ENCODE data around the gene TAC3.
A peak's percentile ranks its signal among the peaks of the same experiment; 100 is the strongest.
"Not testable (repeated sequence)": the region's sequence is repeated elsewhere in the genome, so short reads cannot be mapped to it uniquely, and the experiment has no call there.

The TAC3 gene

DNA sequence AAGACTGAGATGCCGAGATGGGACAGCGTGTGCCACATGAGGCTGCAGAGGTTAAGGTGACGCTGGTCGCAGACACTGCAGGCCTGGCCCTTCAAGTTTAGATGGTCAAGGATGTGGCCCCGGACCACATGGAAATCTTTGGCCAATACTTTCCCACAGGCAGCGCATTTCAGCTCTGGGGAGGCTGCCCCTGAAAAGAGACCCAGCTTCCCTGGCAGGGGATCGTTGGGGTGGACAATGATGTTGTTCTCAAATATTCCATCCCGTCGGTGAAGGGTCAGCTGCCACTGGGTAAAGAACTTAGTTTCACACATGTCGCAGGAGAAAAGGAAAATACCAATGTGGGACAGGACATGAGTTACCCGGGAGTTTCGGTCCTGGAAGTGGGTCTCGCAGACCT is 12.9 kb downstream of the TAC3 start:
- DNase-seq = no peak

DNA sequence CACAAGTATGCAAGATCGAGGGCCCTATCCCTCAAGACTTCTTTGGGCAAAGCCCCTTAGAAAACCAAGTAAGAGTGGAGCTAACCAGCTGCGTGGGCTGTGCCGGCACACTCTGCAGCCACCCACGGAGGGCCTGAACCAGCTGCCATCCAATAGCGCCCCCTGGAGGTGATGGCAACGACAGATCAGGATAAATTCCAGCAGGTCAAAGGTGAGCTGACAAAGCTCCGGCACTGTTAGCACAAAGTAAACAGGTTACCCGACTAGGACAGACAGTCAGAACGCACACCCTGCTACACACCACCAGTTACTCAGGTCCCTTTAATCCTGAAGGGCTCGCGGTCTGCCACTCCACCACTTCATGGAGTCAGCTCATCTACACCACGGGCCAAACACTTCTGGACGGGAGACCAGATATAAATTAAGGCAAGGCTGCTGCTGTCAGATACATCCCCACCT is 14.9 kb downstream of the TAC3 start:
- DNase-seq = peak; percentile 21 to 59

DNA sequence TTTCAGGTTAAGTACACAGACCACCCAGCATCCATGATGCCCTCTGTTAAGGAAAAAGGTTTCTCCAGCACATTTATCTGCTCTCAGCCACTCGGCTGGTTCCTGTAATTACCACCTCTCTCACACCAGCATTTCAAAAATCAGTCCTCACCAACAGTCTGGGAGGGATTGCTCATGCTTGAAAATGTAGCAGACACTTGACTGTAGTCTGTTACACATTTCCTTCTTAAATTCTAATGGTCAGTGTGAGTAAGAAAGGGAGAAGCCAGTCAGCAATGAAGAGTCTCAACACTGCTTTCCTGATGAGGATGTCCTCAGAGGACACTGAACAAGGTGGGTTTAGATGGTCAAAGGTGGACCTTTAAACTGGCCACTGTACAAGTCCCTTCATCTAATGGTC is 15.9 kb downstream of the TAC3 start:
- no peak for DNase-seq

DNA sequence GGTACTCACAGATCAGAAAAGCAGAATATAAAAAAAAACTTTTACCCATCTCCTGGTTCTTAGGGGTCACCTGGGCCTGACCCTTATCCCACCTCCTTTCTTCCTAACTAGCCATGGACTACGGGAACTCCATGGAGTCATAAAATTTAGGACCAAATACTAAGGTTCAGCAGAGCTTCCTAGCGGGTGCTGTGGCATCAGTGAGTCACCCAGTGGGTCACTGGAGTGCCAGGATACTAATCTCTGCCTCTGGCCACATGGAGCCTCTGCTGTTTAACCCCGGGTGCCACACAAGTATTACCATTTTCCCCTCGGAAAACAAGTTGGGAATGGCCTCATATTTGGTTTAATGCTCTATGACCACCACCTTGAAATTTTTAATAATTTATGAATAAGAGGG is 16.9 kb downstream of the TAC3 start:
- no peak for DNase-seq

DNA sequence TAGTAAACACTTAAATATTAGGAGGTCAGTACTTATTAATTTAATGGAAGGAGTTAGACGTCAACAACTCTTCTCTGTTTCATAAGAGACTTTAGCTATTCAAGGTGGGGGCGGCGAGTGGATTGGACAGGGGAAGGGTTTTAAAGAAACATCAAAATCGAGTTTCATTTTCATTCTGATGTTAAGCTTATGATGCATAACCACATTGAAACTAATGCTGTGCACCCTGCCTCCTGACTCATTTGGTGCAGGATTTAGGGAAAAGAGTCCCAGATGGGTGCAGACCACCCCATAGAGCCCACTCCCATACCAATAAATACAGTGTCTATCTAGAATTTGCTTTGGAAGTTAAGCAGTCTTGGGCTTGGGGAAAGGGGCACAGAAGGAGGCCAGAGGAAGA is 17.3 kb downstream of the TAC3 start:
- DNase-seq = no peak

DNA sequence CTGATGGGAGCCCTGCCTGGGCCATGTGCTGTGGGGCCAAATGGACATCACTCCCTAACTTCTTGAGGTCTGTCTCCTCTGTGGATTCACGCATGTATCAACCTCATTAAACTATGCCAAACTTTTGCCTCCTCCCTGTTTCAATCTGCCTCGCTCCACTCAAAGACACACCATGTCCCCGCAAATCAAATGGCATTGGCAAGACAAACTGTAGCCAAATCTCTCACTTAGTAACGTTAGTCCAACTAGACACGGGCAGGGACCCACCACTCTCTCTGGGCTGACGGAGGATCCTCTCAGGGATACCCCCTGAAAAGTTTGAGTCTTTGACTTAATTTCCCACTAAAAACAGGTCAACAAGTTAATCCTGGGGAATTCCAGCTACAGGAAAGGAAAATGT is 18.0 kb downstream of the TAC3 start:
- DNase-seq = no peak

DNA sequence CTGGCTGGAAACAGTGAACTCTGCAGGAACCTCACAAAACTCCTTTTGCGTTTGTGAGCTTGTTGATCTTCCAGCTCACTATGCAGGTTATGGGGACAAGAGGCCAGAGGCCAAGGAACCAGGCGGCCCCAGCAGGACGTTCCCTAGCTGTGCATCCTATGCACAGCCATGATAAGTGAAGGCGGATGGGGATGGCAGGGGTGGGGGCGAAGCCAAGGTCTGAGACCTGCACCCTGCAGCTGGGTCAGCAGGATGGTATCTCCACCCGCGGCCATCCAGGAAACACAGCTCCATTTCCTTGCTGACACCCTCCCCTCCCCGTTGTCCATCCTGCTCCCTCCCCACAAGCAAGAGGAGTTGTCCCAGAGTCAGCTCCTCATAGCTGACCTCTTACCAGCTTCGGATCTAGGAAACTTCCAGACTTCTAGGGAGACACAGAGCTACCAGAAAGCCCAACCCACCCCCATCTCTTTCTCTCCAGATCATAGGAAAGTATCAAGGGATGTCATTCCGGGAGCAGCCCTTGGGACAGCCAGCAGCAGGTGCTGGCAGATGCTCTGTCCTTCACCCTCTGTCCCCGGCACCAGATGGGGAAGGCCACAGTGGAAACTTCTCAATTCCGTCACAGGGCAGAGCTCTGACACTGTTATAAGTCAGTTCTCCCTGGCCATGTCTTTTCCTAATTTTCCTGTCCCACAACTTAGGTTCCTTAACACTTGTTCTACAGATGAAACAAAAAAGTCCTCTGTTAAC is 19.4 kb downstream of the TAC3 start:
- no peak for DNase-seq

DNA sequence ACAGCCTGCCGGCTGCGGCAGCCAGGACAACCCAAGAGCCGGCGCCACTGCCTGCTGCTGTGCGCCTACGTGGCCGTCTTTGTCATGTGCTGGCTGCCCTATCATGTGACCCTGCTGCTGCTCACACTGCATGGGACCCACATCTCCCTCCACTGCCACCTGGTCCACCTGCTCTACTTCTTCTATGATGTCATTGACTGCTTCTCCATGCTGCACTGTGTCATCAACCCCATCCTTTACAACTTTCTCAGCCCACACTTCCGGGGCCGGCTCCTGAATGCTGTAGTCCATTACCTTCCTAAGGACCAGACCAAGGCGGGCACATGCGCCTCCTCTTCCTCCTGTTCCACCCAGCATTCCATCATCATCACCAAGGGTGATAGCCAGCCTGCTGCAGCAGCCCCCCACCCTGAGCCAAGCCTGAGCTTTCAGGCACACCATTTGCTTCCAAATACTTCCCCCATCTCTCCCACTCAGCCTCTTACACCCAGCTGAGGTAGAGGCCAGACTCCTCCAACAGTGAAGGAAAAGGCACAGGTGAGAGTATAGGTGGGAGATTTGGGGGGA is 20.3 kb downstream of the TAC3 start:
- DNase-seq = no peak

DNA sequence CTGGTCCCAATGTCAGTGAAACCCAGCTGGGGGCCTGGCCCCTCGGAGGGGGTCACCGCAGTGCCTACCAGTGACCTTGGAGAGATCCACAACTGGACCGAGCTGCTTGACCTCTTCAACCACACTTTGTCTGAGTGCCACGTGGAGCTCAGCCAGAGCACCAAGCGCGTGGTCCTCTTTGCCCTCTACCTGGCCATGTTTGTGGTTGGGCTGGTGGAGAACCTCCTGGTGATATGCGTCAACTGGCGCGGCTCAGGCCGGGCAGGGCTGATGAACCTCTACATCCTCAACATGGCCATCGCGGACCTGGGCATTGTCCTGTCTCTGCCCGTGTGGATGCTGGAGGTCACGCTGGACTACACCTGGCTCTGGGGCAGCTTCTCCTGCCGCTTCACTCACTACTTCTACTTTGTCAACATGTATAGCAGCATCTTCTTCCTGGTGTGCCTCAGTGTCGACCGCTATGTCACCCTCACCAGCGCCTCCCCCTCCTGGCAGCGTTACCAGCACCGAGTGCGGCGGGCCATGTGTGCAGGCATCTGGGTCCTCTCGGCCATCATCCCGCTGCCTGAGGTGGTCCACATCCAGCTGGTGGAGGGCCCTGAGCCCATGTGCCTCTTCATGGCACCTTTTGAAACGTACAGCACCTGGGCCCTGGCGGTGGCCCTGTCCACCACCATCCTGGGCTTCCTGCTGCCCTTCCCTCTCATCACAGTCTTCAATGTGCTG is 21.0 kb downstream of the TAC3 start:
- no peak for DNase-seq

DNA sequence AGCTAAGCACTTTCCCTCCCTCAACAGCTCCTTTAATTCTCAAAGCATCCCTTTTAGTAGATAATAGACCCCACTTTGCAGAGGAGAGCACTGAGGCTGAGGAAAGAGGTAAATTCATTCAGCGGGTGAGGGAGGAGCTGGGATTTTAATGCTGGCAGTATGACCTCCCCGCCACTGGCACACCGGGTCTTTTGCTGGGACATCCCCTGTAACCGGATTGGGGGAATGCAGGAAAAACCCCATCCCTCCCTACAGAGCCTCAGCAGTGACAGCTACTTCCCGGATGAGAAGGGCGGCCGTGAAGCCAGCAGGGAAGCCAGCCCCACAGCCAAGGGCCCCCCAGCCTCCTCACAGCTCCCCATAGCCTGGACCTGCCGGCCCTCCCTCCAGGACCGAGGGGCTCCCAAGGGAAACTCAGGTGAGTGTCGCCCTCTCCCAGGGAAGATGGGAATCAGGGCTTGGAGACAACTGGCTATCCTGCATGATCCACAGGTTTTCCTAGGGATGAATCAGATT is 22.0 kb downstream of the TAC3 start:
- no peak for DNase-seq

DNA sequence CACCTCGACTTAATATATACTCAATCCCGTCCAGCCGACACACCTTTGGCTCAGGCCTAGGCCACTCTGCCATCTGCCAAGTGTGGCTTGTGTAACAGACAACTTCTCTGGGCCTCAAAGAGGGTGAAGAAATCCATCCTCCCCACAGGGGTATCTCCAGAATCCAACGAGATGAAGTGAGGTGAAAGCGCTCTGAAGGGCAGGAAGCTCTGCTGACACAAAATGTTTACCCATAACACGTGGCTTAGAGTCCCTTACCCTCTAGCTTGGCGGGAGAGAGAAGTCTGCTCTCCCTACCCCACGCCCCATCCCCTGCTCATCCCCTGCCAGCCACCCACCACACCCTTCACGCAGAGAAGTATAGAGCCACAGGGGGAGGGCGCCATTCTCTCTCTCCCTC is 23.0 kb downstream of the TAC3 start:
- no peak for DNase-seq

DNA sequence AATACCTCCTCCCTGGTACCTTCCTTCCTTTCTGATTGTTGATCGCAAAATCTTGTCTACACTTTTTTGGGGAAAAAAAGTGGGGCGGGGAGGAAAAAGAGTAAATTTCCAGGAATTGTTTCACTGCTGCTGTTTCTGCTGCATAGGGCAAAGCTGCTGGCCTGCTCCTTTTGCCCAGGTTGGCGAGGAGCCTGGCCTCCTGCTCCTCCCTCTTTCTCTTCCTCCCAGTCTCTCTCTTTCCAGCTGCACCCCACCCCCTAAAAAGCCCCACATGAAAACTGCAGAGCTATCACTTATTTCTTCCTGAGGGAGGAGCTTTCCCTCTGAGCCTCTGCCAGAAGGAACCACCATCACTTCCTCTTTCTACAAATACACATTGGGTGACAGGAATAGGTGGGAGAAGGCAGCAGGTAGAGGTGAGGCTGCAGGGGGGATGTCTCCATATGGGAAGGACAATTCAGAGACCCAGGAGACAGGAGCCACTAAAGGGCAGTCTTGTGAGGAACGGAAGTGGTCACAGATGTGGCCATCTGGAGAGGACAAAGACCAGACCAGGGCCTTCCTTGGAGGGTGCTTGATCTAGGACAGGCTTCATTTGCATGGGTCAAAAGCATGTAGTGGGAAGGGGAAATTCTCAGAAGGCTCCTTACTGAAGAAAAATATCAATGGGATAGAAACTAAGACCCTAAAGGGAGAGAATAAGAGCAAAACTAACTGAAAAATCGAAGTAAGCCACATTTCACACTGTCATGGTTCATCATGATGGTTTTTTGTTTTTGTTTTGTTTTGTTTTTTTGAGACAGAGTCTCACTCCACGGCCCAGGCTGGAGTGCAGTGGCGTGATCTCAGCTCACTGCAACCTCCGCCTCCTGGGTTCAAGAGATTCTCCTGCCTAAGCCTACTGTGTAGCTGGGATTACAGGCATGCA is 24.7 kb downstream of the TAC3 start:
- peak in 1 of 2 donors; percentile 19 for DNase-seq

DNA sequence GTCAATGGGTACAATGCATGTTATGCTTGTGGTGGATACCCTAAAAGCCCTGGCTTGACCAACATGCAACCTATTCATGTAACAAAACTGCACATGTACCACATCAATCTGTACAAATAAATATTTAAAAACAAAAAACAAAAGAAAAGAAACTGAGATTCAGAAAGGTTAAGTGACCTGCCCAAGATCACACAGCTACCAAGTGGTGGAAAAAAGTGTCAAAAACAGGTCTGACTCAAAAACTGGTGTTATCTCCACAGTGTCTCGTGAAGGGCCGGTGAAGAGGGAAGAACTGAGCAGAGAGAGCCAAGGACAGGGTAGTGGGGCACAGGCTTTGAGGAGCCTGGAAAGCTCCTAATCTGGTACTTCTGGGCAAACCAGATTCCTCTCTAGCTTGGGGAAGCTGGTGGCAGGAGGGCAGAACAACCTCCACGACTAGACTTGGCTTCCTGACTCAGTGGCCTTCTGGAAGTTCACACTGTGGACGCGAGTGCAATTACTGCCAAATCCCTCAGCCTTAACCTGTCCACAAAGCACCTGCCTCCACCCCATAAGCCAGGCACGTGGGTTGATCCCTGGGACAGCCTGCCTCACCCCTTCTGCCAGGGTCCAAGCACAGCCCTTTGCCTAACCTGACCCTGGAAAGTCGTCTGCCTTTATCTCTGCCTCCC is 25.5 kb downstream of the TAC3 start:
- no peak for DNase-seq

DNA sequence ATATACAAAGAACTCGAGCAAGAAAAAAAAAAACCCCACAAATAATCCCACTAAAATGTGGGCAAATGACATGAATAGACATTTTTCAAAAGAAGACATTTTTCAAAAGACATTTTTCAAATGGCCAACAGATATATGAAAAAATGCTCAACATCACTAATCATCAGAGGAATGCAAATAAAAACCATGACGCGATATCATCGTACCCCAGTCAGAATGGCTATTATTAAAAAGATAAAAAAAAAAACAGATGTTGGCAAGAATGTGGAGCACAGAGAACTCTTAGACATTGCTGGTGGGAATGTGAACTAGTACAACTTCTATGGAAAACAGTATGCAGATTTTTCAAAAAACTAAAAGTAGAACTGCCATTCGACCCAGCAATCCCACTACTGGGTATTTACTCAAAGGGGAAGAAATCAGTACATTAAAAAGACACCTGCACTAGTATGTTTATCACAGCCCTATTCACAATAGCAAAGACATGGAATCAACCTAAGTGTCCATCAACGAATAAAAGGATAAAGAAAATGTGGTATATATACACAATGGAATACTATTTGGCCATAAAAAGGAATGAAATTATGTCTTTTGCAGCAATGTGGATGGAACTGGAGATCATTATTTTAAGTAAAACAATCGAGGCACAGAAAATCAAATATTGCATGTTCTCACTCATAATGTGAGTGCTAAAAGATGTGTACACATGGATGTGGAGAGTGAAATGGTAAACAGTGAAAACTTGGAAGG is 26.3 kb downstream of the TAC3 start:
- no peak for DNase-seq

DNA sequence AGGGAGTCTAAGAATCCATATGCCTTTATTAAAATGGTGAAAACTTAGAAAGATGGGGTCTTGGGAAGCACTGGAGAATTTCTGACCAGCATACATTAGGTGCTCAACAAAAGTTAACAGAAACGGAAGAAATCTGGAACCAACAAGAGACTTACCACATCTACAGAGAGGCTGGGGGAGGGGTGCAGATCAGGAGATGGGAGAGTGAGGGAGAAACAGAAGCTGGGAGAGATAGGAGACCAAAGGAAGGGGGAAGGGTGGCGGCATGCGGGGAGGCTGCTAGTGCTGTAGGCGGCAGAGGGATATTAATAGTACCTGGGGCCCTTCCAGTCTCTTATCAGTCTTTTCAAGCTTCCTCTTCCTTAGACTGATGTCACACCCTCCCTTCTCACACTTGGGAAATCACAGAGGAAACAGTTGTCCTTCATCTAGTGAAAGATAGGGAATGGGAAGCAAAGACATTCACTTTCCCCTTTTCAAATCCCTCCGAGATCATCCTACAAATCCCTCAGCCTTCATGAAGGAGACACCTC is 28.1 kb downstream of the TAC3 start:
- DNase-seq = peak in 1 of 2 donors; percentile 67

DNA sequence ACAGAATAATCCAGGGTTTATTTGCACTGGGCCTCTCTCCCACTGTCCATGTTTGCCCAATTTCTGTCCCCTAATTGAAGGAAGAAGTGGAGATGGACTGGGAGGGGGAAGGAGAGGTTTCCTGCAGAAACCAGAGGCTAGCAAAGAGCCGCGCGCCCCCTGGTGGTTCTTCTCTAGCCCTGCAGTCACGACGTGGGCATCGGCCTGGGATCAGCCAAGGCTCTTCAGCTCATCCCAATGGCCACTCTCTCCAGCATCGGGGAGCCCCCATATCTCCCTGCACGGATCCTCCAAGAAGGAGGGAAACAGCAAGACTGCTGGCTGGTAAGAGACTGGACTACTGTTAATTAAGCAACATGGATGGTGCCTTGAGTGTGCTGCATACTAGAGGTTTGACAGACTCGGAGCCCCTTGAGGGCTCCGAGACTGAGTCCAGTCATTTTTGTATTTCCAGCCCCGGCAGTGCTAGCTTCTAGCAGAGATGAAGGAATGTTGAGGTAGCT is 28.7 kb downstream of the TAC3 start:
- DNase-seq = peak; percentile 48 to 50

DNA sequence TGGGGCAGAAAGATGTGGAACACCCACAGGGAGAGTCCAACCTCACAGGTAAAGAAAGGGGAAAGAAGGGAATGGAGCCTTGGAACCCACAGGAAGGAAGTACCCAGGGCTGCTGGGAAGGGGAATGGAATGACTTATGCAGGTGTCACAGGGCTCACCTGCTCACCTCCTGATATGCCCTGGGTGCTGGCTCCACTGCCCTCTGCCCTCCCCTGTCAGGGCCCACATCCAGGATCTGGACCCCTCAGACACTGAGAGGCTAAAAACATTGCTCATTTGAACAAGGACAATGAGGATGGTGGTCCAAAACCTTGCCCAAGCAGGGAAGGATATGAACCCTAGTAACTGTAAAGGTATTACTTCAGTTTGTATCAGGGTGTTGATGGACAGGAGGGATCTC is 29.3 kb downstream of the TAC3 start:
- no peak for DNase-seq

DNA sequence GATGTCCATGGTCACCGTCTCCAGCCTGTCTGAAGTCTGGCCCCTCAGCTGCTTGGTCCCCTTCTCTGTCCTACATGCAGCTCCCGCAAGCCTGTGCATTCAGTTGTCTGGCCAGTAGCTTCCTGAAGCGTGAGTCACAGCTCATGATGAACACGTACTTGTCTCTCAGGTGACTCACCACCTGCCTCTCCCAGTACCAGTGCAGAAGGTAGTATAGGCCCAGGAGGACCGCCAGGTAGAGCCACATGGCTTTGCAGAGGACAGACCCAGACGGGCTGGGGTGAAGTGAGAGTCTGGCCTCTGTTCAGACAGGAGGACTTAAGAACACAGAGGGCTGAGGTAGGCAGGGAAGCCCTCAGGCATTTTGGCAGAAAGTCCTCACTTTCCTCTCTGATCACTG is 30.6 kb downstream of the TAC3 start:
- DNase-seq = not testable (repeated sequence)

DNA sequence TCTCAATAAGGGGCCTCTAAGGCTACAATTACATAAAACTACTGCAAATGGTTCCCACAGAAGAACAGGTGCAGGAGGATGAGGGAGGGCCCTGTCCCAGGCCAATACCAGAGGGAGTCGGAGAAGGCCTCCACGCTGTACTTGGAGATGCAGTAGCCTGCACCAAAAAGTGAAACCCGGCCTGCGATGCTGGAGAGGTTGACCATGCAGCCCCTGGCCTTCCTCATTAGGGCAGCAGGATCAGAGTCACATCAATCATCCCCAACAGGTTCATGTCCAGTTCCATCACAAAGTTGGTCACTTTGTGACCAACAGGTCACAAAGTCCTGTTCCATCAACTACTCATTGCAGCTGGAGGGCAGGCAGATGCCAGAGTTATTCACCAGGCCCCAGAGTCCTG is 32.9 kb downstream of the TAC3 start:
- no peak for DNase-seq

DNA sequence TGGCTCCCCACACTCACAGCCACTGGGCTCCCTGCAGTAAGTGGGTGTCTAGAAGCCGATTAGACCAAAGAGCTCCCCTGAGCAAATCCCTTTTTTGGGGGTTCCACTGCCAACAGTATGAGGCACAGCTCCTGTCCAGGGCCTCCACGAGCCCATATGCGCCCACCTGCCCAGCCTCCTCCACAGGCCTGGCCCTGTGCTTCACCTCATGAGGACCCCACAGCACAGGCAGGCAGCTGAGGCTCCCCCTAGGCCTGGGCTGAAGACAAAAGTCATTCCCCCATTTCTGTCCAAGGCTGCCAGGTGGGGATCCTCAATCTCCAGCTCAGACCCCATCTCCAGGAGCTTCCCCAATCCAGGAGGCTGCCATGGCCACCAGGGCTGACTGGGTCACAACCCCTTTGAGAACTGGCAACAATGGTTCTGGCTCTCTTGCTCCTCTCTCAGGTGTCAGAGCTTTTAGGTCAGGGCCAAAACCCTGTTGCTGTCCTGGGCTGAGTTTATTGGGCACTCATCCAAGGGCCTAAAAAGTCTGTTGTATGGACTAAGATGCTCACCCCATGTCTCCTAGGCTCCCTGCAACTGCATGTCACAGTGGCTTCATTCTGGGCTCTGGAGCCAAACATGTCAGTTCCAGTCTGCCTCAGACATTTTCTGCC is 33.6 kb downstream of the TAC3 start:
- DNase-seq = not testable (repeated sequence)
